HL-60 (cell line): Measurements from ENCODE around the gene MAP2.

Experiments
- POLR2AphosphoS5 ChIP-seq: IDR thresholded peaks from 2 replicates; pipeline ENCODE4 v1.6.1; 2012; ENCODE audit warnings: low read depth
- SPI1 ChIP-seq: IDR thresholded peaks from 2 replicates; pipeline ENCODE4 v1.6.1; 2012; ENCODE audit warnings: low read depth, mild to moderate bottlenecking, borderline replicate concordance
- TF ChIP-seq, protein P1 (sequence below): IDR thresholded peaks from one replicate; pipeline ENCODE4 v1.5.1; 2011; ENCODE audit warnings: low read length, control low read depth, inconsistent platforms; ENCODE audit not compliant: insufficient read depth
- TF ChIP-seq, protein P2 (sequence below): IDR thresholded peaks from 2 replicates; pipeline ENCODE4 v1.6.1; 2012; ENCODE audit warnings: low read depth; ENCODE audit not compliant: insufficient replicate concordance

GRCh38 chr2:209416913-209417312, 6.9 kb upstream of the MAP2 start:
- TF ChIP-seq, protein P1, sequence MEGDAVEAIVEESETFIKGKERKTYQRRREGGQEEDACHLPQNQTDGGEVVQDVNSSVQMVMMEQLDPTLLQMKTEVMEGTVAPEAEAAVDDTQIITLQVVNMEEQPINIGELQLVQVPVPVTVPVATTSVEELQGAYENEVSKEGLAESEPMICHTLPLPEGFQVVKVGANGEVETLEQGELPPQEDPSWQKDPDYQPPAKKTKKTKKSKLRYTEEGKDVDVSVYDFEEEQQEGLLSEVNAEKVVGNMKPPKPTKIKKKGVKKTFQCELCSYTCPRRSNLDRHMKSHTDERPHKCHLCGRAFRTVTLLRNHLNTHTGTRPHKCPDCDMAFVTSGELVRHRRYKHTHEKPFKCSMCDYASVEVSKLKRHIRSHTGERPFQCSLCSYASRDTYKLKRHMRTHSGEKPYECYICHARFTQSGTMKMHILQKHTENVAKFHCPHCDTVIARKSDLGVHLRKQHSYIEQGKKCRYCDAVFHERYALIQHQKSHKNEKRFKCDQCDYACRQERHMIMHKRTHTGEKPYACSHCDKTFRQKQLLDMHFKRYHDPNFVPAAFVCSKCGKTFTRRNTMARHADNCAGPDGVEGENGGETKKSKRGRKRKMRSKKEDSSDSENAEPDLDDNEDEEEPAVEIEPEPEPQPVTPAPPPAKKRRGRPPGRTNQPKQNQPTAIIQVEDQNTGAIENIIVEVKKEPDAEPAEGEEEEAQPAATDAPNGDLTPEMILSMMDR: no peak
- TF ChIP-seq POLR2AphosphoS5: no peak
- TF ChIP-seq SPI1: no peak
- TF ChIP-seq, protein P2, sequence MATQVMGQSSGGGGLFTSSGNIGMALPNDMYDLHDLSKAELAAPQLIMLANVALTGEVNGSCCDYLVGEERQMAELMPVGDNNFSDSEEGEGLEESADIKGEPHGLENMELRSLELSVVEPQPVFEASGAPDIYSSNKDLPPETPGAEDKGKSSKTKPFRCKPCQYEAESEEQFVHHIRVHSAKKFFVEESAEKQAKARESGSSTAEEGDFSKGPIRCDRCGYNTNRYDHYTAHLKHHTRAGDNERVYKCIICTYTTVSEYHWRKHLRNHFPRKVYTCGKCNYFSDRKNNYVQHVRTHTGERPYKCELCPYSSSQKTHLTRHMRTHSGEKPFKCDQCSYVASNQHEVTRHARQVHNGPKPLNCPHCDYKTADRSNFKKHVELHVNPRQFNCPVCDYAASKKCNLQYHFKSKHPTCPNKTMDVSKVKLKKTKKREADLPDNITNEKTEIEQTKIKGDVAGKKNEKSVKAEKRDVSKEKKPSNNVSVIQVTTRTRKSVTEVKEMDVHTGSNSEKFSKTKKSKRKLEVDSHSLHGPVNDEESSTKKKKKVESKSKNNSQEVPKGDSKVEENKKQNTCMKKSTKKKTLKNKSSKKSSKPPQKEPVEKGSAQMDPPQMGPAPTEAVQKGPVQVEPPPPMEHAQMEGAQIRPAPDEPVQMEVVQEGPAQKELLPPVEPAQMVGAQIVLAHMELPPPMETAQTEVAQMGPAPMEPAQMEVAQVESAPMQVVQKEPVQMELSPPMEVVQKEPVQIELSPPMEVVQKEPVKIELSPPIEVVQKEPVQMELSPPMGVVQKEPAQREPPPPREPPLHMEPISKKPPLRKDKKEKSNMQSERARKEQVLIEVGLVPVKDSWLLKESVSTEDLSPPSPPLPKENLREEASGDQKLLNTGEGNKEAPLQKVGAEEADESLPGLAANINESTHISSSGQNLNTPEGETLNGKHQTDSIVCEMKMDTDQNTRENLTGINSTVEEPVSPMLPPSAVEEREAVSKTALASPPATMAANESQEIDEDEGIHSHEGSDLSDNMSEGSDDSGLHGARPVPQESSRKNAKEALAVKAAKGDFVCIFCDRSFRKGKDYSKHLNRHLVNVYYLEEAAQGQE: no peak
